Cardiac fibroblast (primary cell): ENCODE data around the gene HNRNPLL.

Source experiments
- DNase-seq, 2 donors: peaks; one replicate each; pipeline versions ENCODE4 v3.0.0 to v3.0.0-alpha.2; 2010; ENCODE audit warnings: low read depth in 2 of 2
- H3K4me3 ChIP-seq, 2 donors: replicated peaks in 1 of 2; 1 replicate in 1 of 2; 2 replicates in 1 of 2; pipeline ENCODE4 v1.5.1; 2011; ENCODE audit warnings: low read depth in 2 of 2, low read length in 2 of 2, mild to moderate bottlenecking in 2 of 2, moderate library complexity in 1 of 2
- TF ChIP-seq, protein P1 (sequence below): IDR thresholded peaks from one replicate; pipeline ENCODE4 v1.5.1; 2011; ENCODE audit warnings: low read depth, mild to moderate bottlenecking, low read length, inconsistent platforms

HNRNPLL gene

DNA sequence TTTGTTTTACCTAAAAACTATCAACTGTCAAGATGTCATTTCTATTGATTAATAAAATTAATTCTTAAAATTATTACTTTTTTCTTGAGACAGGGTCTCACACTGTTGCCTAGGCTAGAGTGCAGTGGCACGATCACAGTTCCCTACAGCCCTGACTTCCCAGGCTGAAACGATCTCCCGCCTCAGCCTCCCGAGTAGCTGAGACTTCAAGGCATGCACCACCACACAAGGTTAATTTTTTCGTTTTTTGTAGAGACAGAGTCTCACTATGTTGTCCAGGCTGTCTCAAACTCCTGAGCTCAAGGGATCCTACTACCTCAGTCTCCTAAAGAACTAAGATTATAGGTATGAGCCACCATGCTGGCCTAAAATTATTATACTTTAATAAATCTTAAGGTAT is 18.7 kb downstream of the HNRNPLL start:
- no peak overlapping the region for H3K4me3 ChIP-seq
- TF ChIP-seq, protein P1, sequence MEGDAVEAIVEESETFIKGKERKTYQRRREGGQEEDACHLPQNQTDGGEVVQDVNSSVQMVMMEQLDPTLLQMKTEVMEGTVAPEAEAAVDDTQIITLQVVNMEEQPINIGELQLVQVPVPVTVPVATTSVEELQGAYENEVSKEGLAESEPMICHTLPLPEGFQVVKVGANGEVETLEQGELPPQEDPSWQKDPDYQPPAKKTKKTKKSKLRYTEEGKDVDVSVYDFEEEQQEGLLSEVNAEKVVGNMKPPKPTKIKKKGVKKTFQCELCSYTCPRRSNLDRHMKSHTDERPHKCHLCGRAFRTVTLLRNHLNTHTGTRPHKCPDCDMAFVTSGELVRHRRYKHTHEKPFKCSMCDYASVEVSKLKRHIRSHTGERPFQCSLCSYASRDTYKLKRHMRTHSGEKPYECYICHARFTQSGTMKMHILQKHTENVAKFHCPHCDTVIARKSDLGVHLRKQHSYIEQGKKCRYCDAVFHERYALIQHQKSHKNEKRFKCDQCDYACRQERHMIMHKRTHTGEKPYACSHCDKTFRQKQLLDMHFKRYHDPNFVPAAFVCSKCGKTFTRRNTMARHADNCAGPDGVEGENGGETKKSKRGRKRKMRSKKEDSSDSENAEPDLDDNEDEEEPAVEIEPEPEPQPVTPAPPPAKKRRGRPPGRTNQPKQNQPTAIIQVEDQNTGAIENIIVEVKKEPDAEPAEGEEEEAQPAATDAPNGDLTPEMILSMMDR = no peak
- DNase-seq = no peak

DNA sequence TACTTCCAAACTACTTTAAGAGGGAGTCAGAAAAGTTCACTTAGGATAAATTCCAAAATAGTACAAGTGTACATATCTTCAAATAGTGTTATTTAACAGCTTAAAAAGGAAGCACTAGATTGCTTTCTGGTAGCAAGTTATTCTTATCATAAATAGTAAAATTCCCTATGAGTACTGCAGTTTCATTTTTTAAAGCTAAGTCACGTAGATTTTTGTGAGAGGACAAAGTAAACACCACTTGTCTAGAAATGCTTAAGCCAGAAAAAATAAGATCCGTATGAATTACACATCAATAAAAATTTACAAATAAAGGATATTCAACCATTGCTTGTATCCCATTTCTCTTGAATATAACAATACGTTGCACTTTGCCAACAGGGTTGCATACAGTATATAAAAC is 19.2 kb downstream of the HNRNPLL start:
- TF ChIP-seq, protein P1 = no peak
- no peak for DNase-seq
- H3K4me3 ChIP-seq = no peak overlapping the region

DNA sequence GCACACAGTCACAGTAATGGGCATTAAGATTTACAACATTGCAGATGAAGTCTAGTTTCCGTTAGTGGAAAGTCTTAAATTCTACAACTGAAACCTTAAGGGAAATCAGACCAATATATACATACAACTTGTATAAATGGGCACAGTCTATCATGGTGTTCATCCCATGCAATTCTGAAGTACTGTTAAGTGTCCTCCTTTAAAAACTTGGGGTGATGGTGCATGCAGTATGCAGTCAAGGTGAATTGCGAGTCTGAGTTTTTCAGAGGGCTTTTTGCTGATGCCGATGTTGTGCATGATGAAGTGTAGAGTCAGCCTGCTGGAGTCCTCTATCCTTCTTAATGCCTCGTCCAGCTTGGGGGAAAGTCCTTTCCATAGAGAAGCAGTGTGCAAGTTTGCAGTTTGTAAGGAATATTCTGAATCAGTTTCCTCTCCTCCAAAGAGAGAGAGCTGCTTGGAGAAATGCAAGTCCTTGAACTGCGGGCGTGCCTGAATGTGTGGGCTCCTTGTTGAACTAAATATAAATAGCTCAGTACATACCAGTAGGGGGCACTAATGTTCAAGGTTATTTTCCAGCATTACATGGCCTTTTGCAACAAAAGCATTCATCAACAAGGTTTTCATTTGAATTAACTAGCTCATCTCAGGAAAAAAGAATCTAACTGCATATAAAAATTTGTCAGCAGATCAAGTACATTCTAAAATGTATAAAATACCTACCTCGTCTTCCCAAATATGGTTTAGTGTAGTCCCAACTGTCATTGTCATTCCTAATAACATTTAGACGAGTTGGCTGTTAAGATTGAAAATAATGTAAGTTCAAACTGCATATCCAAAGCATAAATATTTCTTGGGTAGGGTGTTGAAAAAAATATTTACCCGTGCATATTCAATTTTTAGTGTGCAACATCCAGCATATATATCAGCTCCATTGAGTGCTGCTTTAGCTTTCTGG is 21.3 kb downstream of the HNRNPLL start:
- peak; percentile 88 to 89 for DNase-seq
- TF ChIP-seq, protein P1 = peak; percentile 51

DNA sequence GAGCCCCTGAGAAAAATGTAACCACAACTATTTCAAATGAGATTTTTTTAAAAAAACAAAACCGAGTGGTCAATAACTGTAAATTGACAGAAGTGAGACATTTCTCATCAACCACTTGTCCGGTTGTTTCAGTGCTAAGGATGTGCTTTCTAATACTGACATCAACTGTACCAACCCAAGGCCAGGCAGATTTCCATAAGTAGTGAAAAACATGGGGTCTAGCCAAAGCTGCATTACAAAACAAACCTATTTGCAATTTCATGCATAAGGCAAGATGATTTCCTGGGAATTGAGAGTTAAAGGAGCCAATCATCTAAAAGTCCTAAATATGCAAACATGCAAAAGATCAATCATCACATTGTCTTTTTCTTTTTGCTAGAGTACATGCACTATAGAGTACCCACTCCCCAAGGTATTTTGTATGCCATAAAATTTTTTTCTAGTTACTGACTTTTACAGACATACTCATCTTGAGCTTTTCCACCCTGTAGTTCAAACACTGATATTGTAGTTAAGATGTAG is 22.6 kb downstream of the HNRNPLL start:
- H3K4me3 ChIP-seq = no peak overlapping the region
- TF ChIP-seq, protein P1 = no peak
- no peak for DNase-seq

More for the DNA sequence above, 21.3 kb downstream of the HNRNPLL start:
- H3K4me3 ChIP-seq = no peak overlapping the region

DNA sequence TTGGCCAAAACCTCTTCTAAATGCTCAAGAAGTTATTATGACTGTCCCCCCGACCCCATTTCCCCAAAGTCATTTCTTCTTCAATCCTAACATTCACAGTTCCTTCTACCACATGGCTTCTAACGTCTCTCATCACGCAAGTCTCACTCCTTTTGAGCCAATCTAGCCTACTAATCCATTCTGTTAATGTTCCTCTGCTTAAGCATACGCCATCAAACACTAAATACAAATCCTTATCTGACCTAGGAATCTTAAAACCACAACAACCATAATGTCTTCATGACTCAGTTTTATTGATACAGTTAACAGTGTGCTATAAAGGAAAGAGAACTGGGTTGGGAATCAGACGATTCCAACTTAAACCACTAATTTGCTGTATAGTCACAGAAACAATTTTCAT is 23.9 kb downstream of the HNRNPLL start:
- no peak overlapping the region for H3K4me3 ChIP-seq
- no peak for DNase-seq
- TF ChIP-seq, protein P1 = no peak

DNA sequence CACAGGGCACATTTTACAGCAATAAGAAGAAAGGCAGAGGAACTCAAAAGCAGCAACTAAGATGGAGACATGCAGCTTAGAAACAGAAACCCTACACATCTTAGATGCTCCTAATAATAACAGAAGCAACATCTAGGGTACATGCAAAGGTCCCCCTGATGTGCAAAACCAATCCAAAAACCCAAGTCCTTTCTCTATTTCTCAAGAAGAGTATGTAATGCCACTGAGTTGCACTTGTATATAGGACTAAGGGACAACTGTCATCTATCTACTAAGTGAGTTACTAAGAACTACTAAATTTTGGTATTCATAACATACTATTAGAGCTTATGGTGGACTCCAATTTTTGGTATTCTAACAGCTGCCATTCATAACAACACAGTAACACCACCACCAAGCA is 28.4 kb downstream of the HNRNPLL start:
- no peak for DNase-seq
- H3K4me3 ChIP-seq = no peak overlapping the region
- TF ChIP-seq, protein P1 = no peak
